GM21737 (cell line): ENCODE measurements around the gene TLR3.
A peak's percentile ranks its signal among the peaks of the same experiment; 100 is the strongest.

Experiments used
- ATAC-seq: cut with Tn5 transposase; IDR thresholded peaks from one replicate; pipeline ENCODE4 v1.9.1; 2021; ENCODE audit warnings: mild to moderate bottlenecking, moderate library complexity; ENCODE audit not compliant: unreplicated experiment

TLR3 gene

DNA sequence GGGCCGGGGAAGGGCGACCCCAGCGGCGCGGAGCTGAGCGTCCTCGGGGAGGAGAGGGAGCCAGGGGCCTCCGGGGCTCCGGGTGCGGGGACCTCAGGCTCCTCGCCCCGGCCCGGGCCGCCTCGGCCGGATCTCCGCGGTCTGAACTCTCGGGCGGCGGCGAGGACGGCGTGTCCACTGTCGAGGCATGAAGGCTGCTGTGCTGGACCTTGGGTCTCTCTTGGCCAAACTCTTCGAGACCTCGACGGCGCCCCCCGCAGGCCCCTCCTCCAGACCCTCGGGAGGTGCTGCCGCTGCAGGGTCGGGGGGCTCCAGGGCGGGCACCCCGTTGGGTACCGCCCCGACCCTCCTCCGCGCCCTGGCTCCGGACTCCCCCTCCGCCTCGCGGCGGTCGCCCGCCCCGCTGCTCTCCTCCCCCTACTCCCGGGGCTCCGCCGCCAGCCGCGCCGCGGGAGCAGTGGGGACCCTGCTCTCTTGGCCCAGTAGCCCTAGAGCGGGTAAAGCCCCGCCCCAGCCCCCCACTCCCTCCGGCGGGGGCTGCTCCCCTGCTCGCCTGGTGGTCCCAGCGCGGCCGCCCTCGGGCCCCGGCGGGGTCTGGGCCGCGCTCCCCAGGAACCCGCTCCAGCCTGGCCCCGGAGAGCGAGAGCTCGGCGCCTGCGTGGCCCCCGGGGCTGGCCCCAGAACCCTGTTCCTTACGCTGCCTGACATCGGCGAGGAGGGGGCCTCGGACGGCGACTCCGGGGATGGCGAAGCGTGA is 36.1 kb downstream of the TLR3 start:
- ATAC-seq: peak; percentile 24

DNA sequence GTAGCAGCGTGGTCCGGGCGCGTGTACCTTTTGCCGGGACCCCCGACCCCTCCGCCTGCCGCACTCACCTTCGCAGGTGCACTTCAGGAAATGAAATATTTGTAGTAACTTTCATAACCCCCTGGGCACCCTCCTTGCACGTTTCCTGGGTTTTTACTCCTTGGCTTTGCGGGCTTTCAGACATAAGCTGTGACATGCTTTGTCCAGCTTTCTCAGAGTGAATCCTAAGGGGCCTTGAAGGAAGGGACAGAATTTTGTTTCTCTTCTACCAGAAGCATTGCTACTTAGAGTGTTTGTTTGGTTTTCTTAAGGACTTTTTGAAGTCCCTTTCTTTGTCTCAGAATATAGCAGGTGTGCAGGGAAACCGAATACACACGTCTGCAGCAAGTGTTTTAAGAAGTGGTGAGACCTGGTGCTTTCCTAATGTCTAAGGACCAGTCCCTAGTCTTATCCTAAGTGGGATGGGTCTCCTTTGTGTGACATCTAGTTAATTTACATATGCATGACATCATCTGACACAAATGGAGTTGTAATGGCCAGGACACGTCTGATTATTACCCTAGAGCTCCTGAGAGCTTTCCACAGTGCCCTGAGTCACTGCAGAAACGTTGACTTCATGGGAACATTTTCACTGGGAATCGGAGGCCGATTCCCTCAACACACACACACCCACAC is 36.8 kb downstream of the TLR3 start:
- peak; percentile 30 for ATAC-seq

DNA sequence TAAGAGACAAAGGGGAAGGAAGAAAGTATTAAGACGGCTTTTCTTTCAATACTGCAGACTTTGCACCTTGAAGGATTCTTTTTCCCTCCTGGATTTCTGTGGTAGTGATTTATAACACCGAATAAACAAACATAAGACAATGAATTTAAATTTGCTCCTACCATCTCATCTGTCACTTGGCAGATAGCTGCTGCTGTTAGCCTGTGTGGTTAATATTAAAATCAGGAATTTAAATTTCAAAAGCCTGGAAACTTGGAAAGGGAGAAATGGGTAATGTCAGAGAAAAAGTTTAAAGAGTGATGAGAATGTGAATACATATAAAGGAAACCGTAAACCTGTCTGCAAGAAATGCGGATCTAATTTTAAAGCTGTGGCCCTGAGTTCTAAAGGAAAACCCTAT is 39.0 kb downstream of the TLR3 start:
- ATAC-seq: no peak

DNA sequence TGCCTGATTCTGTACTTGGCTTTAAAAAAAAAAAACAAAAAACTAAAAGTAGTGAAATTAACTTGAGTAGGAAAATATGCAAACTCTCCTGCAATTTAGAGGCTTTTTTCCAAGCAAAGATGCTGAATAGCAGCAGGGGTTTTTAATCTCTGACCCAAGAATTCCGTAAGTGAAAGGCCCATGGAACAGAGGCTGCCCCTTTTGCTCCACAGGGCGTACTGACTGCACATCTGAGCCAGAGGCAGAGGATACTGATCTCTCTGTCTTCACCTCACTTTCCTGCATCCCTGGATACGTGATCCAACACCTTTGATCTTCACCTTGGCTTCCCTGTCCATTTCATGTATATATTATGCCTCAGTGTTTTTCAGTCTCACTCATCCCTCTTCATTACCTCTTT is 39.4 kb downstream of the TLR3 start:
- no peak for ATAC-seq

DNA sequence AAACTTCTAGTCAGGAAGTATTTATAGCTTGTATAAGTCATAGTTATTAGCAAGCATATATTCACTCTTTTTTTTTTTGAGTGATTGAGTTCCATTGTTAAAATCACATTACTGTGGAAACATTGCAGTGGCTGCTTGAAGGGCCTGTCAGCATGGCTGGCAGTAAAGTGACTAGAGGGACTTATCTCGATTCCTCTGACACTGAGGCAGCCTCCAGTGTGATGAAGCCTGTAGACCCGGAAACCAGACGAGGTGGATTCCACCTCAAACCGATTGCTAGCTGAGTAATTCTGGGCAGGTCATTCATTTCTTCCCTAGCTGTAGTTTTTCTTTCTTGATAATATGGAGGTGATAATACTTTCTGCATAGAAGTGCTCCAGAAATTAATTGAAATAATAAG is 40.3 kb downstream of the TLR3 start:
- ATAC-seq: no peak

DNA sequence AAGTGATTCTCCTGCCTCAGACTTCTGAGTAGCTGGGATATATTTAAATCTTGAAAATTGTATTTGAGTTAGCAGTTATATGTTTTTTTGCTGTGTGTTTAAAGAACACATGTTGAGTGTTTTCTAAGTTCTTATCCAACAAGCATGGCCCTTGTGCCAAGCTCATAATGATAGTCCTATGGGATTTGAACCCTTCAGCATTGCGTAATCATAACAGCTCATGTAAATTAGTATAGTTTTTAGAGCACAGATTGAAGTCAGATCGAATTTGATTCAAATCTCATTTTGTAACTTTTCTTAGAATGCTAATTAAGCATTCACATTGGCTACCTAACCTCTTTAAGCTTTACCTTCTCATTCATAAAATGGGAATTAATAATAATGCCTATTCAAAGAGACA is 47.7 kb downstream of the TLR3 start:
- ATAC-seq: no peak

DNA sequence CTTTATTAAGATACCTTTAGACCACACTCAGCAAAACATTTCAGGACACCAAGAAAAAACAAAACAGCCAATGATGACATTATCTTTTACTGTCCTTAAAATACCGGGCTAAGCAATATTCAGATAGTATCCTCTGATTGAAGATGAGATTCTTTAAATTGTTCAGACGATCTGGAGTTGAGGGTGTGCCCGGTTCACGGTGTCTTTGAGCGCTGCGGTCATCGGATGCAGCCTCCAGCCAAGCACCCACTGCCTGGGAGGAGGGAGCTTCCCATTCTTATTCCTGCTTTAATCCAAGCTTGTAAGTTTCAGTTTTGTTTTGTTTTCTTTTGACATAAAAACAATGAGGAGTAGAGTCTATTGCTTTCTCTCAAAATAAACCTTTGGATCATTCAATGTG is 49.6 kb downstream of the TLR3 start:
- ATAC-seq: no peak

DNA sequence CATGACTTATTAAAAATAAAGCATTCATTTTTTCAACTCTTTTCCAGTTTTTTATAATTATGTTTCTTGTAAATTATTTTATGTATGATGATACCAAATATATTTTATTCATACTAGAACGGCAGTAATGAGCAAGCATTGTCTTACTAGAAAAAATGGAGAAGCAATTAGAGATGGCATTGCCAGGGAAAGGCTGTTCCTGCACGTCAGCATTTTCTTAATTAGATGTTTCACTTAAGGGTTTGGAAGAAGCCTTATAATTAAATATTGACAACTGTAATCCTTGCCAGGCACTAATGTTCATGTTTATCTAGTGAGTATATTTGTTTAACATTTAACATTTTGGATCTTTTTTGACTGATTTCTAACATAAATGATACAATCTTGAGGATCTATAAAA is 52.1 kb downstream of the TLR3 start:
- no peak for ATAC-seq

DNA sequence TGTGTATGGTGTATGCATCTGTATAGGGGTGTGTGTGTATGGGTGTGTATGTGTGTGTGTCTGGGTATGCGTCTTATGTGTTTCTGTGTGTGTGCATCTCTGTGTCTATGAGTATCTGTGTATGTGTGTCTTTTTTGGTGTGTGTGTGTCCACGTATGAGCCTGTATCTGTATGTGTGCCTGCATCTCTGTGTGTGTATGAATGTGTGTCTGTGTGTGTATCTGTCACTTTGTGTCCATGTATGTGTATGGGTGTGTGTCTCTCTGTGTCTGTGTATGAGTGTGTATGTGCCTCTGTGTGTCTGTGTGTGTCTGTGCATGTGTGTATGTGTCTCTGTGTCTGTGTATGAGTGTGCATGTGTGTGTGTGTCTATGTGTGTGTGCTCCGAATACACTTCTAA is 59.9 kb downstream of the TLR3 start:
- ATAC-seq: no peak

DNA sequence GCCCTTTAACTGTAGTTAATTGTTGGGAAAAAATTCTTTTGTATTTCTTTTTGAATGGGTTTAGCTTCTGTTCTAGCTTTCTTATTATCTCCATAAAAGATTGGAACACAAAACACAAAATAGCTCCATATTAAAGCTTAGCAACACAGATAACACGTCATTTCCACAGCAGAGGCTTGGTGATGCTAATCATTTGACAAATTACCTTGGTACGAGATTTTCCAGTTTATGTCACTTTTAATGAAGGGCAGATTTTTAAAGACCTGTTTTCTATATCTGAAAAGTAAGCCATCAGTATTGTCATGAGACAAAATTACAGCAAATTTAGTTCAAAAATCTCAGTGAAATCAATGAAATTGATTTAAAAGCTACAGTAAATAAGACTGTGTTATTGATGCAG is 63.0 kb downstream of the TLR3 start:
- ATAC-seq: no peak

DNA sequence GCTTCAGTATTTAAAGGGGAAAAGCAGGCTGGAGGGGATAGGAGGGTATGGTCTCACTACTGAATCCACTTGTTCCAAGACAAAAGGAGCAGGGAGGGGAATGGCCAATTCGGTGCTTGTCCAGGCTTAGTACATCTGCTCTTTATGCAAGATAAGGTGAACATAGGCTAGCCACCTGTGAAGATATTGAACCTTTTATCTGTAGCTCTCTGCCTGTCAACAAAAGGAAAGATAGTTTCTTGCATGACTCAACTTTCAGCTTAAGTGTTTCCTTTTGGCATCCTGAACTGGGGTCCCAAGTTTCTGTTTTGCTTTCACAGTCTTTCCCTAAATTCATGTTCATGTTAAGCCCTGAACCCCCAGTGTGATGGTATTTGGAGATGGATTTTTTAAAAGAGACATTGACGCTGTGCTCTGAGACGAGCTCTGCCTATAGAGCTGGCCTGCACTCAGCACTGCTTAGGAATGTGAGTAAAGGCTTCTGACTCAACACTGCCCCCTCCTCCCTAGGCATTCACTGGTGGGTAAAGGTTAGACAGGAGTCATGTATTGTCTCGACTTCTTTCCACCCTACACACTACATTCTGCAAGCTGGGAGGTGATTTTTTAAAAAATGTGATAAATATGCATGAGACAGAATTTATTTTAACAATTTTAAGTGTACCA is 63.8 kb downstream of the TLR3 start:
- no peak for ATAC-seq

DNA sequence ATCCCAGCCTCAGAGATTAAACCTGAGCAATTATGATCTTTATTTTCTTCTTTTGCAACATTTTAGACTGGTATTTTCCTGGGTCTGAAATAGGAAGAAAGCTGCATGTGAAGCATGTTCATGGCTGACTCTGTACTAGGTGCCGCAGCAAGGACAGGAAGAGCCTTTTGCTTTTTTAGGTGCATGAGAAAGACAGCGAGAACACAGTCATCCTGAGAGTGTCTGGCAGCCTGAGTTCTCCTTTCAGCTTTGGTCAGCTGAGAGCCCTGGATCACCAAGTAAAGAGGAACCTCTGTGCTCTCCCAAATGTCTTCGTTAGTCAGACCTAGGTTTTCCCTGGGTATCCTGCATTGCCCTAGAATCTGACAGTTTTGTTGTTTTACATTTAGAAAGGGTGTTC is 65.3 kb downstream of the TLR3 start:
- ATAC-seq: peak; percentile 99

DNA sequence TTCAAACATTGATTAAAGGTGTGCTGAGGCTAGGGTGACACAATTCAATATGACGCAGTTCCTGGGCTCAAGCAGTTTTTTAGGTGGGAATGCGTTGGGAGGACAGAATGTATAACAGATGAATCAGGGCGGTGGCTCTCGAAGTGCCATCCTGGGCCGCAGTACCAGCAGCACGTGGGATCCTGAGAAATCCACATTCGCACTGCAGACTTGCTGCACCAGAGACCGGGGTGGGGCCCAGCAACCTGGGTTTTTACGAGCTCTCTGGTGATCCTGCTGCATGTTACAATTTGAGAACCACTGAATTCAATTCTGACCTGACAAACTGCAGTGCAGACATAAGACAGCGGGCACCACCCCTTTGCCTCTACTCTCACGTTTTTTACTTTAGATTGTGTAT is 65.9 kb downstream of the TLR3 start:
- no peak for ATAC-seq

DNA sequence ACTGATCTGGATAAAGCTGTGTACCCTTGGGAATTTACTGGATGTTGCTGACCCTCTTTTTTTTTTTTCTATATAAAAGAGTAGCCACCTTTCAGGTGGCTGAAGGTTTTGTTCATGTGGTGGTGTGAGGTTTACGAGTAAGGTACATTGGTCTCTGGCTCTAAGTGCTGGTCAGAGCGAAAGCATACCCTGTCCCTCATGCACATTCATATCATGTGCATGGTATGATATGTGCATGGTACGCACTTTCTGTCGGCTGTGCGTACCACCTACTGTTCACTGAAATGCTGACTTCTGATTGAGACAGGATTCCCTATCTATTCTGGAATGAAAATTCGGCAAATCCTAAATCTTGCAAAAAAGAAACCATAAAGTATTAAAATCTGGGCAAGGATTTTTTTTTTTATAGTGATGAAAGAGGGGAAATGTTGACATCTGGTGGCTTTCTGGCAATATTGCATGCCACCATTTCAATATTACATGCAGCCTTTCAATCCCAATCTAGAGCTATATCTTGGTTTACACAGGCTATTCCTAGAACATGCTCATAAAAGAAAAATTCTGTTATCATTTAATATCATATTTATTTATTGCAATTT is 68.3 kb downstream of the TLR3 start:
- no peak for ATAC-seq
